Measurements from ENCODE around the gene PDE6B.

The PDE6B gene

DNA sequence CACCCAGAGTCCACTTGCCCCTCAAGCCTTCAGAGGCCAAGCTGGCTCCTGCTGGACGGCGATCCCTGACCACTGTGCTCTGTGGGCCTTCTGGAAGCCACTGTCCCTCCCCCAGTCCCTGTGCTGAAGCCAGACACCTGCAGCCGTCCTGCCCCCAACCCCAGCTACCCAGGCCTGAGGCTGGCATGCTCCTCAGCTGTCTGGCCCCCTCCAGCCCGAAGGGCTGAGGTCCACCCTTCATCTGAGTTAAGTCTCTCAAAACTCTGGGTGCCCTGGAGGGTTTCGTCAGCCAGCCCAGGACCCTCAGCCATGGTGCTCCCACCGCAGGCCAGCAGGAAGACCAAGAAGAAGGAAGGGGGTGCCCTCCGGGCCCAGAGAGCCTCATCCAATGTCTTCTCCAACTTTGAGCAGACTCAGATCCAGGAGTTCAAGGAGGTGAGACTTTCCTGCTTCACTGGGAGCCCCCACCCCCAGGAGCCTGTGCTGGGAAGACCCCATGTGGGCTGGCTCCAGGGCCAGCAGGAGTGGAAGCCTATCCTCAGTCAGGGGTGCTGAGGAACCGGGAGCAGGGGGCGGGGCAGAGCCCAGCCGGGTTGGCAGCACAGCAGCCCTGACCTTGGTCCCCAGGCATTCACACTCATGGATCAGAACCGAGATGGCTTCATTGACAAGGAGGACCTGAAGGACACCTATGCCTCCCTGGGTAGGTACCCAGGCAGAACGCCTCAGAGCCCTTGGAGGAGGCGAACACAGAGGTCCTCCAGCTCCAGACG lies 53.1 kb downstream of the PDE6B start:
- DNase-seq (ENCODE audit: low spot score), result no peak
- TF ChIP-seq, protein P1, sequence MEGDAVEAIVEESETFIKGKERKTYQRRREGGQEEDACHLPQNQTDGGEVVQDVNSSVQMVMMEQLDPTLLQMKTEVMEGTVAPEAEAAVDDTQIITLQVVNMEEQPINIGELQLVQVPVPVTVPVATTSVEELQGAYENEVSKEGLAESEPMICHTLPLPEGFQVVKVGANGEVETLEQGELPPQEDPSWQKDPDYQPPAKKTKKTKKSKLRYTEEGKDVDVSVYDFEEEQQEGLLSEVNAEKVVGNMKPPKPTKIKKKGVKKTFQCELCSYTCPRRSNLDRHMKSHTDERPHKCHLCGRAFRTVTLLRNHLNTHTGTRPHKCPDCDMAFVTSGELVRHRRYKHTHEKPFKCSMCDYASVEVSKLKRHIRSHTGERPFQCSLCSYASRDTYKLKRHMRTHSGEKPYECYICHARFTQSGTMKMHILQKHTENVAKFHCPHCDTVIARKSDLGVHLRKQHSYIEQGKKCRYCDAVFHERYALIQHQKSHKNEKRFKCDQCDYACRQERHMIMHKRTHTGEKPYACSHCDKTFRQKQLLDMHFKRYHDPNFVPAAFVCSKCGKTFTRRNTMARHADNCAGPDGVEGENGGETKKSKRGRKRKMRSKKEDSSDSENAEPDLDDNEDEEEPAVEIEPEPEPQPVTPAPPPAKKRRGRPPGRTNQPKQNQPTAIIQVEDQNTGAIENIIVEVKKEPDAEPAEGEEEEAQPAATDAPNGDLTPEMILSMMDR (IDR thresholded peaks at IDR 0.05; ENCODE audit: extremely low read depth, insufficient read depth, missing control alignments), result no peak
- in situ Hi-C loops (cut with MboI; ENCODE audit: low pct_unique_long_range_greater_than_20kb, low sequenced_read_pairs, unreplicated experiment), result no loop called here

DNA sequence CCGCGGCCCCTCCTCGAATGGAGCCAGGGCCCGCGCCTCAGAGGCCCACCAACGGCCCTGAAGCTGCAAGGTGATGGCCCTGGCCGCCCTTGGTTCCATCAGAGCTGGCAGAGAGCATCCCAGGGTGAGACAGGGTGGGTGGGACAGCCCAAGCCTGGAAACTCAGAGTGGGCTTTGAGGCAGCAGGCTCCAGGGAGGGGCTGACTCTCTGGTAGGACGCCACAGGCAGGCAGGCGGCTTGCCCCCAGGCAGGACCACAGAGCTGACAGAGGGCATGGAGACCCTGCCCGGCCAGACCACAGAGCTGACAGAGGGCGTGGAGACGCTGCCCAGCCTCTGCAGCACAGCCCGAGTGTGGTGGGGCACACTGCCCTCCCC lies 53.7 kb downstream of the PDE6B start:
- TF ChIP-seq, protein P1 (IDR thresholded peaks at IDR 0.05; ENCODE audit: extremely low read depth, insufficient read depth, missing control alignments), result no peak
- no peak for DNase-seq (ENCODE audit: low spot score)
- in situ Hi-C loops (cut with MboI; ENCODE audit: low pct_unique_long_range_greater_than_20kb, low sequenced_read_pairs, unreplicated experiment), result no loop called here

DNA sequence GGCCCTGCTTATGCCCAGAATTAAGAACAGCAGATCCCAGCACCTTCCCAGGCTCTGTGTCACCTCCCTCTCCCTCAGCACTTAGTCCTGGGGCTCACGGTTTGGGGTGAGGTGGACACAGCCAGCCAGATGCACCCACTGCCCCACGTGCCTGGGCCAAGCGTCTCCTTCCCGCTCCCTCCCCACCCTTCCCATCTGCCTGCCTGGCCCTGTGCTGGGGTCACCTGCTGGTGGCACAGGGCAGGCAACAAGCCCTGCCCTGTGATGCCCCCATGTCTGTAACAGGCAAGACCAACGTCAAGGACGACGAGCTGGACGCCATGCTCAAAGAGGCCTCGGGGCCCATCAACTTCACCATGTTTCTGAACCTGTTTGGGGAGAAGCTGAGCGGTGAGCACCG lies 54.3 kb downstream of the PDE6B start:
- in situ Hi-C loops (cut with MboI; ENCODE audit: low pct_unique_long_range_greater_than_20kb, low sequenced_read_pairs, unreplicated experiment), result no loop called here
- TF ChIP-seq, protein P1 (IDR thresholded peaks at IDR 0.05; ENCODE audit: extremely low read depth, insufficient read depth, missing control alignments), result no peak
- DNase-seq (ENCODE audit: low spot score), result no peak

DNA sequence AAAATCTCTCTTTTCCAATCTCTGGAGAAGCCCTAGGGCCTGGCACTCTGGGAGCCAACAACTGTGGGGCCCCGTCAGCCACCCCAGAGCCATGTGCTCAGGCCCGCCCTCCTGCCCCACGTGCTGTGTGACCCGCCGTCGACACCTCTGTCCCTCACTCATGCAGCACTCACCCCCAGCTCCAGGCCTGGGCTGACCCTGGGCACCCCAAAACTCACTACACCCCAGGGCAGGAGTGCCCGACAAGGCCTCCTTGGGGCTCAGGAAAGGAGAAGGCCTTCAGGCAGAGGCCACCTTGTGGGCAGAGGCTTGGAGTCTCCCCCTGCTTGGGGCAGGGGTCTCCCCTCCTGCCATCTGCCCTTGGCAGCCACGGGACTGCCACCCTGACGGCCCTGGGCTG lies 54.7 kb downstream of the PDE6B start:
- TF ChIP-seq, protein P1 (IDR thresholded peaks at IDR 0.05; ENCODE audit: extremely low read depth, insufficient read depth, missing control alignments), result no peak
- DNase-seq (ENCODE audit: low spot score), result no peak
- in situ Hi-C loops (cut with MboI; ENCODE audit: low pct_unique_long_range_greater_than_20kb, low sequenced_read_pairs, unreplicated experiment), result no loop called here

DNA sequence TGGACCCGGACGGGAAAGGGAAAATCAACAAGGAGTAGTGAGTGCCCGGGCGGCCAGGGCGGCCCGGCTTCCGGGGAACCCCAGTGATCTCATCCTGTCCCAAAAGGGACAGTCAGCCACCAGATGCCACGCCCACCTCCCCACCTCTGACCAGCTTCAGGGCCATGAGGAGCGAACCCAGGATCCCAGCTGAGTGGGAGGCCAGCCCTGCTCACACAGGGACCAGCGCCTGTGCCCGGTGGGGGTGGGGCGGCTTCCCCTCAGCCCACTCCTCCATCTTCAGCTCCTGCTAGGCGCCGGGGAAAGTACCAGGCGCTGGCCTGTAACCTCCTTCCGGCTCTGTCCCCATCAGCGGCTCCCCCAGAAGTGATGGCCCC lies 55.2 kb downstream of the PDE6B start:
- TF ChIP-seq, protein P1 (IDR thresholded peaks at IDR 0.05; ENCODE audit: extremely low read depth, insufficient read depth, missing control alignments), result no peak
- peak; percentile 71 for DNase-seq (ENCODE audit: low spot score)
- in situ Hi-C loops (cut with MboI; ENCODE audit: low pct_unique_long_range_greater_than_20kb, low sequenced_read_pairs, unreplicated experiment), result no loop called here

DNA sequence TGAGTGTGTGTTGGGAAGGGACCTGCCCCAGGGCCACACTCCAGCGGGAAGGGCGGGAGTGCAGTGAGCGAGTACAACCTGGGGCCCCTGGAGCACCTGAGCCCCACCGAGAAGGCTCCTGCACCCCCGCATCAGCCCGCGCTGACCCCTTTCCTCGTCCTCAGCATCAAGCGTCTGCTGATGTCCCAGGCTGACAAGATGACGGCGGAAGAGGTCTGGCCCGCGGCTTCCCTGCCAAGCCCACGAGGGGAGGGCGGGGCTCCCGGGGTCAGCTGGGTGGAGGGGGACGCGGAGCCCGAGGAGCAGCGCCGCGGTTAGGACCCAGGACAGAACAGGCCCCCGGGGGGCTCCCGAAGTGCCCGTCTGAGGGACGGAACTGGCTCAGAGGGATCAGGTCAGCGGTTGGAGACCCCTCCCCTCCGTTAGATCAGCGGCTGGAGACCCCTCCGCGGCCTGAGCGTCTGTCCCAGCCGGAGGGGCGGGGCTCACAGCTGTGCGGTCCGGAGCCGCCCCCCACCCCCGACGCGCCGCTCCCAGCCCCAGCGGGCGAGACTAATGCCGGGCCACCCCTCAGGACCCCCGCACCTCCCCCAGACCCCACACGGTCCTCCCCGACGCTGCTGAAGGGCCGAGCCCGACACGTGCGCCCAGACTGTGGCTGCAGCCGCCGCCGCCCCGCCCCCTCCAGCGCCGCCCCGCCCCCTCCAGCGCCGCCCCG lies 55.7 kb downstream of the PDE6B start:
- in situ Hi-C loops (cut with MboI; ENCODE audit: low pct_unique_long_range_greater_than_20kb, low sequenced_read_pairs, unreplicated experiment), result no loop called here
- TF ChIP-seq, protein P1 (IDR thresholded peaks at IDR 0.05; ENCODE audit: extremely low read depth, insufficient read depth, missing control alignments), result no peak
- DNase-seq (ENCODE audit: low spot score), result peak; percentile 85
